ENCODE data around the gene NOTCH1. TPM values are rescaled to one million over a fixed set of nuclear protein-coding genes. Genes with fewer than 3 reads are reported as not detected.

NOTCH1 gene
- total and polyA plus RNA-seq, 8 donors: 1.4 to 338 (median 19.1) TPM

DNA sequence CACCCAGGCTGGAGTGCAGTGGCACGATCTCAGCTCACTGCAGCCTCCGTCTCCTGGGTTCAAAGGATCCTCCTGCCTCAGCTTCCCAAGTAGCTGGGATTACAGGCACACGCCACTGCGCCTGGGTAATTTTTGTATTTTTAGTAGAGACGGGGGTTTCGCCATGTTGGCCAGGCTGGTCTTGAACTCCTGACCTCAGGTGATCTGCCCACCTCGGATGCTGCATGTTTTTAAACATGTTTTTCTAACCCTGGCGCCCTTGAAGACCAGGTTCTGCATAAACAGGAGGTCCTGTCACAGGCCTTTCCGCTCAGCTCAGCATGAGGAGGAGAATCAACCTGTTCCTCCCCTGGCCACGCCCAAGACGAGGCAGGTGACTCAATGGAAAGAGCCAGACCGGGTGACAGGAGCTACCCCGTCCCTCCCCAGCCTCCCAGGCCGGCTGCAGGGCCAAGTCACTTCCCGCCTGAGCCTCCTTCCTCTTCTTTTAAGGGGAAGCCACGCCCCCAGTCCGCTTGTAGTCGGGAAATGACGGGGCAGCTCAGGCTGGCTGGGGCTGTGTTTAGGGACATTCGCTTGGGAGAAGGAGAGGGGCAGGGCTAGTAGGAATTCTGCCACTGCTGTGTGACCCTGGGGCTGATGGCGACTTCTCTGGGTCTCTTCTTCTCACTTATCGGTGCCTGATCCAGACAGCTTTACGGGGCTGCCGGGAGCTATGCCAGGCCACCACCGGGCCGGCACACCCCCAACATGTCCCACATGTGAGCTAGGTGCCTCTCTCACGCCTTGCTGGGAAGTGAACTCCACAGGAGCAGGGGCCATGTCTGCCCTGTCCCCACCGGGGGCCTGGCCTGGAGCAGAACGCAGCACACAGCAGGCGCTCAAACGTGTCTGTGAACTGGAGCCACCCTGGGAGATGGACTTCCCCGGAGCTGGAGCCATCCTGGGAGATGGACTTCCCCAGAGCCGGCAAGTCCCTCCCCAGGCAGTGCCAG lies 6.1 kb downstream of the NOTCH1 start:
- TF ChIP-seq, protein P1, sequence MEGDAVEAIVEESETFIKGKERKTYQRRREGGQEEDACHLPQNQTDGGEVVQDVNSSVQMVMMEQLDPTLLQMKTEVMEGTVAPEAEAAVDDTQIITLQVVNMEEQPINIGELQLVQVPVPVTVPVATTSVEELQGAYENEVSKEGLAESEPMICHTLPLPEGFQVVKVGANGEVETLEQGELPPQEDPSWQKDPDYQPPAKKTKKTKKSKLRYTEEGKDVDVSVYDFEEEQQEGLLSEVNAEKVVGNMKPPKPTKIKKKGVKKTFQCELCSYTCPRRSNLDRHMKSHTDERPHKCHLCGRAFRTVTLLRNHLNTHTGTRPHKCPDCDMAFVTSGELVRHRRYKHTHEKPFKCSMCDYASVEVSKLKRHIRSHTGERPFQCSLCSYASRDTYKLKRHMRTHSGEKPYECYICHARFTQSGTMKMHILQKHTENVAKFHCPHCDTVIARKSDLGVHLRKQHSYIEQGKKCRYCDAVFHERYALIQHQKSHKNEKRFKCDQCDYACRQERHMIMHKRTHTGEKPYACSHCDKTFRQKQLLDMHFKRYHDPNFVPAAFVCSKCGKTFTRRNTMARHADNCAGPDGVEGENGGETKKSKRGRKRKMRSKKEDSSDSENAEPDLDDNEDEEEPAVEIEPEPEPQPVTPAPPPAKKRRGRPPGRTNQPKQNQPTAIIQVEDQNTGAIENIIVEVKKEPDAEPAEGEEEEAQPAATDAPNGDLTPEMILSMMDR (IDR thresholded peaks at IDR 0.05): no peak
- TF ChIP-seq EP300 (IDR thresholded peaks at IDR 0.05) (peak; percentile 72), POLR2A (IDR thresholded peaks at IDR 0.05) (no peak), POLR2AphosphoS5 (IDR thresholded peaks at IDR 0.05) (peak; percentile 50 to 91 (median 69))
- Histone ChIP-seq H3K9me3 (no peaks in the 10 kb centered on the region), H3K4me3 (peak overlapping the region; percentile 17 to 29 (median 22)), H3K36me3 (peaks cover 3 to 40% (median 14%) of the 10 kb centered on the region in 4 donors), H3K4me1 (peaks cover 61 to 97% (median 86%) of the 10 kb centered on the region in 4 donors), H3K27me3 (no peaks in the 10 kb centered on the region), H3K27ac (peak overlapping the region; percentile 43 to 97 (median 82))
- intact Hi-C loops (cut with DNase I; ENCODE audit: low total_unique reads): loop anchor here (10.0 kb wide), 1 partner anchor 85 kb away; no protein-coding TSS in a partner anchor
- peak; percentile 83 to 91 for DNase-seq
- WGBS, 5 donors: 54 to 75% (median 64%) methylated on average over 22 to 33 of the region's 33 CpGs

DNA sequence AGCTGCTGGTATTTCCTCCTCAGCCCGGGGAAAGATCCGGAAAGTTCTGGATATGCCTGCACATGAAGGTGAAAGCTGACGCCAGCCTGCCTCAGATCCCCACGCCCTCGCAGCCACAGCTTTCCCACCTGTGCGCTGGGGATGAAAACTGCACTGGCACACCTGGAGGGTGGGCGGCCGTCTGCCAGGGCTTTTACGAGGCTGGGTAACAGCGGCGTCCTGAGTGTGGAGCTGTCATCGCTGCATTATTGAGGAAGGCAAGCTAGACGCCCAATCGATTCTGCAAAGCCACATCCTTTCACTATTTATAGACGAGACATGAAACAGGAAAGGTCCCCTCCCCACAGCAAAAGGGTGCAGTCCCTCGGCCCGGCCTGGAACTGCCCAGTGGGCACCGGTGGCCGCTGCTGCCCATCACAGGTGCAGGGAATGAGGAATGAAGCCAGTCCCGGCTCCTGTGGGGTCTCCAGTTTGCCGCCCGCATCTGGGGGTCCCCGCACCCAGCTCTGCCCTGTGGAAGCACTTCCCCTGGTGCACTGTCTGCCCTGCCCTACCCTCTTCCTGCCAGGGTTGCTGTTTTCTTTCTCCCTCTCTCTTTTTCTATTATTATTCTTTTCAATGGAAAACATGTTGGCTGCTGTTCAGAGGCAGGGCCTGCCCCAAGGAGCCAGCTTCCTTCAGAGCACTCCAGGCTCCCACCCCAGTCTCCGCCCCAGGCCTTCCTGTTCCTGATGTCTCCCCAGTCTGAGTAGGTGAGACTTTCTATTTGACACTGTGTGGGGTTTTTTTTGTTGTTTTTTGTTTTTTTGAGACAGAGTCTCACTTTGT lies 7.0 kb downstream of the NOTCH1 start:
- H3K9me3 ChIP-seq: no peaks in the 10 kb centered on the region
- peaks cover 3 to 43% (median 14%) of the 10 kb centered on the region in 4 donors for H3K36me3 ChIP-seq
- intact Hi-C loops (cut with DNase I; ENCODE audit: low total_unique reads): no loop called here
- no peak for TF ChIP-seq EP300 (IDR thresholded peaks at IDR 0.05)
- 62 to 74% (median 66%) methylated on average over 21 to 24 of the region's 24 CpGs for WGBS, 5 donors
- no peak for DNase-seq
- H3K27ac ChIP-seq: peak overlapping the region; percentile 25 to 97 (median 82)
- no peaks in the 10 kb centered on the region for H3K27me3 ChIP-seq
- peak overlapping the region in 3 of 4 donors; percentile 4 to 17 (median 15) for H3K4me3 ChIP-seq
- peaks cover 61 to 97% (median 85%) of the 10 kb centered on the region in 4 donors for H3K4me1 ChIP-seq

DNA sequence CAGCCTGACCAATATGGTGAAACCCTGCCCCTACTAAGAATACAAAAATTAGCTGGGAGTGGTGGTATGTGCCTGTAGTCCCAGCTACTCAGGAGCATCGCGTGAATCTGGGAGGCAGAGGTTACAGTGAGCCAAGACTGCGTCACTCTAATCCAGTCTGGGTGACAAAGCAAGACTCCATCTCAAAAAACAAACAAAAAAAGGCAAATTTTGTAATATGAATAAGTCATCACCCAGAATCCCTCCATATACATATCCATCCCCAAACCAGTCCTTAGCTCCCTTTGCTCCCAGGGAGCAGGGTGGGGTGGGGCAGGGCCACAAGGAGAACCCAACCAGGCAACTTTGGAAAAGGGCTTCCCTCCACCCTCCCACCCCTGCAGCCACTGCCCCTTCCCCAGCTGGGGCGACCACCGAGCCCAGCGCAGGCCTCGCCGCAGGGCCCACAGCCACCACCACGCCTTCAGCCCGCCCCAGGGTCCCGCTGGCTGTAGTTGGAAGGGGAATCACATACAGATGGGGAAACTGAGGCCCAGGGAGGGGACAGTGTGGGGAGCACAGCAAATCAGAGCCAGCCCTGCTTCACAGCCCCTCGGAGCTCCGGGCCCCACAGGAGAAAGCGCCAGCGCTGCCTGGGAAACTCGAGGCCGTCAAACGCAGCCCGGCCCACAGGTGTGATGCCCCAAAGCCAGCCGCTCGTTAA lies 7.8 kb downstream of the NOTCH1 start:
- Histone ChIP-seq H3K4me3 (peak overlapping the region in 3 of 4 donors; percentile 4 to 17 (median 15)), H3K27ac (peak overlapping the region in 4 of 5 donors; percentile 79 to 97 (median 86)), H3K36me3 (peaks cover 3 to 43% (median 14%) of the 10 kb centered on the region in 4 donors), H3K9me3 (no peaks in the 10 kb centered on the region), H3K4me1 (peaks cover 62 to 97% (median 85%) of the 10 kb centered on the region in 4 donors), H3K27me3 (no peaks in the 10 kb centered on the region)
- TF ChIP-seq POLR2AphosphoS5 (IDR thresholded peaks at IDR 0.05): no peak
- TF ChIP-seq POLR2A (IDR thresholded peaks at IDR 0.05): no peak
- TF ChIP-seq EP300 (IDR thresholded peaks at IDR 0.05): no peak
- 84 to 90% (median 88%) methylated on average over 11 to 21 of the region's 21 CpGs for WGBS, 5 donors
- intact Hi-C loops (cut with DNase I; ENCODE audit: low total_unique reads): no loop called here
- DNase-seq: no peak

DNA sequence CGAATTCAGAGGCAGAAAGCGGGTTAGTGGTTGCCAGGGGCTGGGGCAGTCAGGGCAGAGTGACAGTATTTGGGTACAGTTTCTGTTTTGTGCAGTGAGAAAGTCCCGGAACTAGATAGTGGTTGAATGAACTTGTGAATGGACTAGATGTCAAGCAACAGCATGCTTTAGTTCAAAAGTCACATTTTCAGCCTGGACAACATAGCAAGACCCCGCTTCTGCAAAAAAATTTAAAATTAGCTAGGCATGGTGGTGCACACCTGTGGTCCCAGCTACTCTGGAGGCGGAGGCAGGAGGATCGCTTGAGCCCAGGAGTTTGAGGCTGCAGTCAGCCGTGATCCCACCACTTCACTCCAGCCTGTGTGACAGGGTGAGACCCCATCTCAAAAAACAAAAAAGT lies 8.4 kb downstream of the NOTCH1 start:
- Histone ChIP-seq H3K9me3 (no peaks in the 10 kb centered on the region), H3K4me3 (no peak overlapping the region), H3K36me3 (peaks cover 3 to 36% (median 14%) of the 10 kb centered on the region in 4 donors), H3K27ac (peak overlapping the region in 2 of 5 donors; percentile 26 to 97), H3K4me1 (peaks cover 63 to 97% (median 85%) of the 10 kb centered on the region in 4 donors), H3K27me3 (no peaks in the 10 kb centered on the region)
- TF ChIP-seq, protein P1 (IDR thresholded peaks at IDR 0.05): no peak
- TF ChIP-seq POLR2AphosphoS5 (IDR thresholded peaks at IDR 0.05) (no peak), POLR2A (IDR thresholded peaks at IDR 0.05) (no peak), EP300 (IDR thresholded peaks at IDR 0.05) (no peak)
- intact Hi-C loops (cut with DNase I; ENCODE audit: low total_unique reads): no loop called here
- DNase-seq: no peak
- WGBS, 5 donors: 91 to 97% (median 94%) methylated on average over 7 of the region's 7 CpGs
